ENCODE data around the gene NOP10.
"Not testable (repeated sequence)": the region's sequence is repeated elsewhere in the genome, so short reads cannot be mapped to it uniquely, and the experiment has no call there.

NOP10 gene

GRCh38 chr15:34358948-34359347 is 16.0 kb upstream of the NOP10 start:
- no peak for DNase-seq (ENCODE audit: low read depth)

GRCh38 chr15:34358367-34358766 is 15.4 kb upstream of the NOP10 start:
- no peak for DNase-seq (ENCODE audit: low read depth)

GRCh38 chr15:34357653-34358052 is 14.7 kb upstream of the NOP10 start:
- DNase-seq (ENCODE audit: low read depth): no peak

DNA sequence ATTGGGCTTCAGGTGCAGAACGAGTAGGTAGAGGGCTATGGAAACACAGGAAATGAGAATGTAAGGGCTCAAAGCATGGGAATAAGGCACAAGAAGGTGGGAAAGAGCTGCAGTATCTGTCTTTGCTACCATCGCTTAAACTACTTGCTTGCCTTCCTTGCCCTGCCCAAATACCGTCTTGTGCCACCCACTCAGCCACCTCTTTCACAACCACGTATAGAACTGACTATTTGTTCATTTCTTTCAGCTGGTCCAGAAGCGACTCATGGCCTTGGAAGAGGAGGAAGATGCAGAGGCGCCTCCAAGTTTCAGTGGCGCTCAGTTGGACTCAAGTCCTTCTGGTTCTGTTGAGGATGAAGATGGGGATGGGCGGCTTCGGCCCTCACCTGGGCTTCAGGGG is 12.3 kb upstream of the NOP10 start:
- DNase-seq (ENCODE audit: low read depth): no peak

GRCh38 chr15:34354286-34354685 is 11.3 kb upstream of the NOP10 start:
- no peak for DNase-seq (ENCODE audit: low read depth)

DNA sequence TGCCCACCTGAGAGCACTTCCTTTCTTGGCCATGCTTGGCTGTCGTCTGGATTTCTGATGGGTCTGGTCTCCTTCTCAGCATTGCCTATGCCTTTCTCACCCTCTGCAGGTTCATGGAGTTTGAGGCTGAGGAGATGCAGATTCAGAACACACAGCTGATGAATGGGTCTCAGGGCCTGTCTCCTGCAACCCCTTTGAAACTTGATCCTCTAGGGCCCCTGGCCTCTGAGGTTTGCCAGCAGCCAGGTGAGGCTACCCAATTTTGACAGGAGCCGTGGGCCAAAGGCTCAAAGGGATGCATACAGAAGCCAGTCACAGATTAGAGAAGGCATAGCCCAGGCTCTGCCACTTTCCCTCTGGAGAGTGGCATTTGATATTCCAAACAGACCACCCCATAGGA is 10.7 kb upstream of the NOP10 start:
- DNase-seq (ENCODE audit: low read depth): no peak

DNA sequence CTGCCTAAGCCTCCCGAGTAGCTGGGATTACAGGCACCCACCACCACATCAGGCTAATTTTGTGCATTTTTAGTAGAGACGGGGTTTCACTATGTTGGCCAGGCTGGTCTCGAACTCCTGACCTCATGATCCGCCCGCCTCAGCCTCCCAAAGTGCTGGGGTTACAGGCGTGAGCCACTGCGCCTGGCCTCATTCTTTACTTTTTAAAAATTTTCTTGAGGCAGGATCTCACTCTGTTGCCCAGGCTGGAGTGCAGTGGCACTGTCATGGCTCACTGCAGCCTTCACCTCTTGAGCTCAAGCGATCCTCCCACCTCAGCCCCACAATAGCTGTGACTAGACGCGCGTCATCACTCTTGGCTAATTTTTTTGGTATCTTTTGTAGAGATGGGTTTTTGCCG is 10.1 kb upstream of the NOP10 start:
- DNase-seq (ENCODE audit: low read depth): not testable (repeated sequence)

DNA sequence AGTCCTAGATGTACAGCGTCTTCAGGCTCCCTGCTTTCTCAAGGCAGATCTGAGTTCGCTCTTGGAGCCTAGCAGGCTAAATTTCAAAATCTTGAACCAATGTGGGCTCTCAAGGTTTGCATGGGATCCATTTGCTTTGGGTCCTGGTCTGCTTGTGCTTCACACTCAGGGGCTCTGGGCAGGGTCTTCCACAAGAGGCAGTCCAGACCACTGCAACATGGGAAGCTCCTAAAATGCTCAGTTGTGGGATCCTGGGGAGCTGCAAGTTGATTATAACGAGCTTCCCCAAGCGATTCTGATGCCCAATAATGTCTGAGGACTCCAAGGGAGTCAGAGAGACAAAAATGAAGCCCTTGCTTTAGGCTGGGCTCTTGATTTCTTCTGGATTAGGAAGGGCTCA is 6.8 kb upstream of the NOP10 start:
- no peak for DNase-seq (ENCODE audit: low read depth)

- DNase-seq (ENCODE audit: low read depth): no peak
These were observed 5.9 kb upstream of the NOP10 start for GRCh38 chr15:34348735-34349300.

DNA sequence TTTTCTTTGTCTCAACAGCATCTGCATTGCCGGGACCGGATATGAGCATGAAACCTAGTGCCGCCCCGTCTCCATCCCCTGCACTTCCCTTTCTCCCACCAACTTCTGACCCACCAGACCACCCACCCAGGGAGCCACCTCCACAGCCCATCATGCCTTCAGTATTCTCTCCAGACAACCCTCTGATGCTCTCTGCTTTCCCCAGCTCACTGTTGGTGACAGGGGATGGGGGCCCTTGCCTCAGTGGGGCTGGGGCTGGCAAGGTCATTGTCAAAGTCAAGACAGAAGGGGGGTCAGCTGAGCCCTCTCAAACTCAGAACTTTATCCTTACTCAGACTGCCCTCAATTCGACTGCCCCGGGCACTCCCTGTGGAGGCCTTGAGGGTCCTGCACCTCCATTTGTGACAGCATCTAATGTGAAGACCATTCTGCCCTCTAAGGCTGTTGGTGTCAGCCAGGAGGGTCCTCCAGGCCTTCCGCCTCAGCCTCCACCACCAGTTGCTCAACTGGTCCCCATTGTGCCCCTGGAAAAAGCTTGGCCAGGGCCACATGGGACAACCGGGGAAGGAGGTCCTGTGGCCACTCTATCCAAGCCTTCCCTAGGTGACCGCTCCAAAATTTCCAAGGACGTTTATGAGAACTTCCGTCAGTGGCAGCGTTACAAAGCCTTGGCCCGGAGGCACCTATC is 5.2 kb upstream of the NOP10 start:
- DNase-seq (ENCODE audit: low read depth): no peak

DNA sequence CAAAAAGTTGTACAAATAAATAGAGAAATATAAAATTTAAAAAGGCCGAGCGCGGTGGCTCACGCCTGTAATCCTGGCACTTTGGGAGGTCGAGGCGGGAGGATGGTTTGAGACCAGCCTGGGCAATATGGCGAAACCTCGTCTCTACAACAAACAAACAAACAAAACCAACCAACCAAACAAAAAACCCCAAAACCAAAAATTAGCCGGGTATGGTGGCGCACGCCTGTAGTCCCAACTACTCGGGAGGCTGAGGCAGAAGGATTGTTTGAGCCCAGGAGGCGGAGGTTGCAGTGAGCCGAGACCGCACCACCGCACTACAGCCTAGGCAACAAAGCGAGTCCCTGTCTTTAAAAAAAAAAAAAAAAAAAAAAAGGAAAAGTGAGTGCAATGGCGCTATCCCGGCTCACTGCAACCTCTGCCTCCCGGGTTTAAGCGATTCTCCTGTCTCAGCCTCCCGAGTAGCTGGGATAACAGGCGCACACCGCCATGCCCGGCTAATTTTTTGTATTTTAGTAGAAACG is 661 bp downstream of the NOP10 start:
- DNase-seq (ENCODE audit: low read depth): not testable (repeated sequence)

DNA sequence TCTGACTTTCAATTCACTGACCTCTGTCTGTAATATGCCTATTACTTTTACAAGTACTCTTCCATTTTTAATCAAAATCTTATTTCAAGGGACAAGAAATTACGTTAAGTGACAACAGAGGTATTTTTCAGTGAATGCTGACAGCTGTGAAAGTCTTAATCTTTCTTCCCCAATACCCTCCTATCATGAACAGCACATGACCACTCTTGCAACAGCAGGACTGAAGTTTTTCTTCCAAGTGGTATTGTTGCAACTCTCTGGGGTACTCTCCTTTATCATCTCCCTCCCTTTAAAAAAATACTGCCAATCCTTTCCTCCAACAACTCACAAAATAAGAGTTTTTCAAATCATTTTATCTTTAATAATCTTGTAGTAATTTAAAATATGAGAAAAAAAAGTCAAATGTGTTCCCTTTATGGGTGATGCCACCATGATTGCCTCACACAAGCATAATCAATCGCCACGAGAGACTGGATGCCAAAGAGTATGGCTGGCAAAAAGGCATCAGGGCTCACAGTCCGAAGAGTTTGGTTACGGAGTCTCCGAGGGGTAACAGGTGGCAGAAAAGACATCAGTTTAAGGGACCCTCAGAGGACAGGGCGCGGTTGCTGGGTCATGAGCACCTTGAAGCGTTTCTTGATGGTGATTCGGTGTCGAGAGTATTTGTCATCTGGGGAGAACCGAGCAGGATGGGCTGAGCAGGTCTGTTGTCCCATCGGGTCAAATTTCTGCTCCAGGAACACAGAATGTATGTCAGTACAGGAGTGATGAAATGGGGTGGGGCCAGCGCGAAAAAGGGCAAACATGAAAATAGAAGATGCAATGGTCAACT is 1.3 kb downstream of the NOP10 start:
- no peak for DNase-seq (ENCODE audit: low read depth)

DNA sequence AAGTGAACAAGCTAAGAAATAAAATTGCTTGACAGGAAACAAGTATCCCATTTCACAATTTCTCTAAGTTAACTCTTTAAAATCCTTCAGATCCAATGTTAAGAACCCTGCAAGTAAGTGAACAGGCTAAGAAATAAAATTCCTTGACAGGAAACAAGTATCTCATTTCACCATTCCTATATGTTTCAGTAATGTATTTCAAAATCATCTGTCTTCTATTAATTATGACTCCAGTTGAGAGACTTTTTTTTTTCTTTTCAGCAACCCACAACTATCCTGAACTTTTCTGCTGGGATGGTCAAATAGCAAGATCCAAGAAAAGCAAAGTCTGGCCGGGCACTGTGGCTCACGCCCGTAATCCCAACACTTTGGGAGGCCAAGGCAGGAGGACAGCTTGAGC is 3.0 kb downstream of the NOP10 start:
- no peak for DNase-seq (ENCODE audit: low read depth)

DNA sequence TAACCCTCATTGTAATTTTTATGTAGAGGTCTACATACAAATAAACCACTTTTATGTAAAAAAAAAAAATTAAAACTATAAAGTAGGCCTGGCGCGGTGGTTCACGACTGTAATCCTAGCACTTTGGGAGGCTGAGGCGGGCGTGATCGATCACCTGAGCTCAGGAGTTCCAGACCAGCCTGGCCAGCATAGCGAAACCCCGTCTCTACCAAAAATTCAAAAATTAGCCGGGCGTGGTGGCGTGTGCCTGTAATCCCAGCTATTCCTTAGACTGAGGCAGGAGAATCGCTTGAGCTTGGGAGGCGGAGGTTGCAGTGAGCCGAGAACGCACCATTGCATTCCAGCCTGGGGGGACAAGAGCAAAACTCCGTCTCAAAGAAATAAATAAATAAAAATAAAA is 4.6 kb downstream of the NOP10 start:
- no peak for DNase-seq (ENCODE audit: low read depth)

GRCh38 chr15:34337557-34338306 is 5.2 kb downstream of the NOP10 start, which contains the start of gene SLC12A6:
SLC12A6 (minus strand) TSS chr15:34337781; CDS start chr15:34336680, 1,101 bp downstream.
- peak; percentile 84 for DNase-seq (ENCODE audit: low read depth)

GRCh38 chr15:34336991-34337556 is 5.9 kb downstream of the NOP10 start:
- DNase-seq (ENCODE audit: low read depth): no peak

DNA sequence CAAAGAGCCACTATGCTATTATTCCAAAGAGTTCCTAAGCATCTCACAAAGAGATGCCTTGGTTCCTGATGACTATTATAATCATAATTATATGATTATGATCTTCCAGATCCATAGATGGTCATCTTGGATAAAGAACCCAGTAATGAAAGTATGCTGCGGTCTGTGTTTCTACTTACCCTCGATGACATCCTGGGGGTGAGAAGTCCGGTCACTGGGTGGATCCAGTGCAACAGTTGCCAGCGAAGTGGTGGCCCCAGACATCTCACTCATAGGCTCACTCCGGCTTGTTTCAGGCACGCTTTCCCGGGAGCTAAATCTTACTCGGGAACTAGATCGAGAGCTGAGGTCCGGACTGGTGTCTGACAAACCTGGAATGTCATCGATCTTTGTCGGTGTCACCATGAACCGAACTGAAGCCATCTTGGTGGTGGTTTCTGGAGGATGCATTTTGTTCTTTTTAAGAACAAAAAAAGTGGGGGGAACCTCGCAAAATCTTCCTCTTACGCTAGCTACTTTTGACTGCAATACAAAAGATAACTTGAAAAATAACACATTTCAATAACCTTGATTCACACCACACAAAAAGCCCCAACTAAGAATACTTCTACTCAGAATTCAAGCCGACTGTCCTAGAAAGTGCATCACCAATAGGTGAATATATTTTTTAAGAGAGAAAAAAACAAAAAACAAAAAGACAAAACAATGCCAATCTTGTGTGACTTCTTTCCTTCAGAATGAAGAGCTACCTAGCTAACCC is 6.5 kb downstream of the NOP10 start:
- DNase-seq (ENCODE audit: low read depth): no peak

DNA sequence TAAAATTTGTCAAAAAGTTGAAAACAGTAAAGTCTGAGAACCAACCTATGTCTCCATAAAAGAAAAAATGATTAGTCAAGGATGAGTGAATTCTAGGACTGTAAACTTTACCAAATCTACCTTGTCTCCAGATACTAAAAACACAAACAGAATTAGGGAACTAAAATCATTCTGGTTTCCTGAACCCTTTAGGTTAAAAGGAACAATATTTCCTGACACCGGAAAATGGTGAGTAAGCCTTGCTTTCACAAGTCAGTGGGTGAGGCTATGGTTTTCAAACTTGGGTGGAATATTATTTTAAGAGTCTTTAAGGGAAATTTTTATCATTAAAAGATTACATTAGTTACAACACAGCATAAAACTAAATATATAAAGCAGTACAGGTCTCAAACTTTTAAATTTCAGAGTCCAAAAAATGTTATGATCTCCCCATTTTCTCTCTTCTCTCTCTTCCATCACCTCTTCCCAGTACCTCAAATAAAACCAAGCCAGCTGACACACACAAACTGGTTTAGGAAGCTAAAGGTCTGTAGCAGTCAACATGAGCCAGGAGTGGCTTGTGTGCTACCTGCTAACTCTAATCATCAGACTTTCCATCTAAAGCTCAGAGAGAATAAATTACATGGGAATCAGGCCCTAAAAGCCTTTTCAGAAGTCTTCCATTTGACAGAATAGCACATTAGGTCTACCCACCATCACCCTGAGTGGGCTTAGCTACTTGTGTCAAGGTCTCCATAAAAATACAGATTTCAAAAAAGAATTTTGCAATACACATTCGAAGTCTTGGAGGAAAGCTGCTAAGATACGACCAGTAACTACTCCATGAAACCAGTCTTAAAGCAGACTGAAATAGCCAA is 7.5 kb downstream of the NOP10 start:
- DNase-seq (ENCODE audit: low read depth): no peak

- no peak for DNase-seq (ENCODE audit: low read depth)
These were observed 8.3 kb downstream of the NOP10 start for GRCh38 chr15:34334672-34335071.

GRCh38 chr15:34332553-34333120 is 10.3 kb downstream of the NOP10 start:
- no peak for DNase-seq (ENCODE audit: low read depth)

Data from T follicular helper cell (primary cell).